ENCODE measurements around the gene KCTD17.

GRCh38 chr22:37012262-37012904 is 39.2 kb upstream of the KCTD17 start:
- TF ChIP-seq CTCF (IDR thresholded peaks at IDR 0.05) (no peak), POLR2A (IDR thresholded peaks at IDR 0.05) (no peak)

Measured in lower leg skin (tissue), 3 donors.